IMR-90 (cell line): ENCODE data around the gene ZNF670. TPM values are rescaled to one million over a fixed set of nuclear protein-coding genes. Genes with fewer than 3 reads are reported as not detected.

ENCODE experiments used
- ATAC-seq: fragments of 200-7000 bp; cut with Tn5 transposase; 2 replicates; pipeline ENCODE4 v1.9.1; 2020; ENCODE audit warnings: low read depth, mild to moderate bottlenecking, moderate library complexity
- BruUV-seq: library from RNA; stranded (reverse); fragments of 400-500 nt; replicated peaks from 2 replicates; lab custom pipeline; 2021; lab: Mats Ljungman, UMichigan
- CTCF ChIA-PET: fragments of 300-600 bp; formaldehyde crosslinking; extraction: SDS; loops from one replicate; lab custom pipeline; 2021; ENCODE audit warnings: antibody characterized with exemption; lab: Yijun Ruan, JAX
- POLR2A ChIA-PET: fragments of 300-600 bp; sonication (Branson Sonifier 250); formaldehyde crosslinking; loops from one replicate; lab custom pipeline; 2022; ENCODE audit warnings: antibody characterized with exemption; ENCODE audit not compliant: unreplicated experiment; lab: Charles Lee
- DNase-seq: peaks from one replicate; pipeline ENCODE4 v3.0.0; 2013
- H2AFZ ChIP-seq: replicated peaks from 2 replicates; pipeline ENCODE3; 2013; ENCODE audit warnings: low read length, mild to moderate bottlenecking; ENCODE audit not compliant: poor library complexity
- H2AK5ac ChIP-seq: 2 replicates; pipeline ENCODE4 v1.6.1; 2013; ENCODE audit warnings: low read depth, low read length, inconsistent platforms
- H2AK9ac ChIP-seq: replicated peaks from 2 replicates; pipeline ENCODE3; 2013; ENCODE audit warnings: mild to moderate bottlenecking, low read depth, low read length, moderate library complexity; ENCODE audit not compliant: poor library complexity
- H2BK120ac ChIP-seq: 2 replicates; pipeline ENCODE4 v1.6.1; 2013; ENCODE audit warnings: low read depth, low read length, inconsistent platforms
- H2BK15ac ChIP-seq: 3 replicates; pipeline ENCODE4 v1.6.1; 2013; ENCODE audit warnings: low read depth, low read length, inconsistent platforms
- H2BK20ac ChIP-seq: 2 replicates; pipeline ENCODE4 v1.6.1; 2013; ENCODE audit warnings: low read depth, mild to moderate bottlenecking, inconsistent platforms, low read length, moderate library complexity
- H2BK5ac ChIP-seq: 2 replicates; pipeline ENCODE4 v1.6.1; 2013; ENCODE audit warnings: mild to moderate bottlenecking, low read depth, low read length, inconsistent platforms; ENCODE audit not compliant: poor library complexity, severe bottlenecking
- H3K14ac ChIP-seq: replicated peaks from 2 replicates; pipeline ENCODE4 v1.6.1; 2013; ENCODE audit warnings: low read depth, low read length, inconsistent platforms
- H3K18ac ChIP-seq: 2 replicates; pipeline ENCODE4 v1.6.1; 2013; ENCODE audit warnings: low read depth, low read length, control low read depth
- H3K23ac ChIP-seq: 2 replicates; pipeline ENCODE4 v1.6.1; 2013; ENCODE audit warnings: low read depth, low read length, inconsistent platforms
- H3K27ac ChIP-seq: 2 replicates; pipeline ENCODE4 v1.5.1; 2013; ENCODE audit warnings: mild to moderate bottlenecking, control low read depth, low read length; ENCODE audit not compliant: insufficient read depth
- H3K27me3 ChIP-seq: 2 replicates; pipeline ENCODE4 v1.6.1; 2013; ENCODE audit warnings: low read length; ENCODE audit not compliant: control insufficient read depth, insufficient read depth
- H3K36me3 ChIP-seq: 2 replicates; pipeline ENCODE4 v1.6.1; 2013; ENCODE audit warnings: low read length, mixed read lengths; ENCODE audit not compliant: control insufficient read depth, insufficient read depth
- H3K4ac ChIP-seq: 2 replicates; pipeline ENCODE4 v1.6.1; 2013; ENCODE audit warnings: low read depth, low read length, inconsistent platforms
- H3K4me1 ChIP-seq: 2 replicates; pipeline ENCODE4 v1.6.1; 2013; ENCODE audit warnings: low read length, mixed read lengths; ENCODE audit not compliant: control insufficient read depth, insufficient read depth
- H3K4me2 ChIP-seq: 2 replicates; pipeline ENCODE4 v1.6.1; 2013; ENCODE audit warnings: low read depth, mild to moderate bottlenecking, control low read depth, low read length, moderate library complexity
- H3K4me3 ChIP-seq: 2 replicates; pipeline ENCODE4 v1.5.1; 2013; ENCODE audit warnings: low read depth, mild to moderate bottlenecking, control low read depth, low read length, moderate library complexity; ENCODE audit not compliant: insufficient read depth
- H3K56ac ChIP-seq: 2 replicates; pipeline ENCODE4 v1.6.1; 2013; ENCODE audit warnings: low read length, inconsistent platforms; ENCODE audit not compliant: insufficient read depth; ENCODE audit errors: extremely low read depth
- H3K79me1 ChIP-seq, 2 experiments: 2 replicates each; pipeline ENCODE4 v1.6.1; 2013; ENCODE audit warnings: low read length in 2 of 2, inconsistent platforms in 1 of 2, low read depth in 1 of 2
- H3K9ac ChIP-seq: 2 replicates; pipeline ENCODE4 v1.6.1; 2013; ENCODE audit warnings: low read depth, low read length, control low read depth
- H3K9me1 ChIP-seq: 2 replicates; pipeline ENCODE4 v1.6.1; 2013; ENCODE audit warnings: low read length, inconsistent platforms; ENCODE audit not compliant: insufficient read depth
- H3K9me3 ChIP-seq: 2 replicates; pipeline ENCODE4 v1.6.1; 2013; ENCODE audit warnings: low read length; ENCODE audit not compliant: control insufficient read depth, insufficient read depth
- H4K20me1 ChIP-seq: 2 replicates; pipeline ENCODE4 v1.6.1; 2013; ENCODE audit warnings: low read length, inconsistent platforms; ENCODE audit not compliant: insufficient read depth
- H4K5ac ChIP-seq: 2 replicates; pipeline ENCODE4 v1.6.1; 2013; ENCODE audit warnings: mild to moderate bottlenecking, low read depth, low read length, control low read depth
- H4K8ac ChIP-seq, 2 experiments: 2 replicates each; pipeline ENCODE4 v1.6.1; 2013; ENCODE audit warnings: low read depth in 2 of 2, low read length in 2 of 2, control low read depth in 1 of 2, inconsistent platforms in 1 of 2
- H4K91ac ChIP-seq: 2 replicates; pipeline ENCODE4 v1.6.1; 2013; ENCODE audit warnings: low read depth, low read length, inconsistent platforms; ENCODE audit not compliant: insufficient read depth
- BHLHE40 ChIP-seq: fragments of 150-350 bp; IDR thresholded peaks from 2 replicates; pipeline ENCODE4 v1.6.1; 2016; ENCODE audit warnings: mild to moderate bottlenecking, low read depth, low read length
- CEBPB ChIP-seq: IDR thresholded peaks from 2 replicates; pipeline ENCODE4 v1.6.1; 2012; ENCODE audit warnings: low read depth, low read length, improper control_type of control experiment
- CHD1 ChIP-seq: IDR thresholded peaks from 2 replicates; pipeline ENCODE4 v1.6.1; 2012; ENCODE audit warnings: low read depth, low read length, improper control_type of control experiment
- MAFK ChIP-seq: IDR thresholded peaks from 2 replicates; pipeline ENCODE4 v1.6.1; 2012; ENCODE audit warnings: low read depth, low read length, improper control_type of control experiment
- MAZ ChIP-seq: IDR thresholded peaks from 2 replicates; pipeline ENCODE4 v1.6.1; 2012; ENCODE audit warnings: low read depth, mild to moderate bottlenecking, low read length, improper control_type of control experiment, moderate library complexity, borderline replicate concordance
- MXI1 ChIP-seq: IDR thresholded peaks from 2 replicates; pipeline ENCODE4 v1.6.1; 2012; ENCODE audit warnings: low read depth, mild to moderate bottlenecking, low read length, moderate library complexity, borderline replicate concordance
- WGBS, 2 experiments: methylation state at CpG; one replicate each; pipeline versions ENCODE4 v1.1.5 to v1.1.7; 2013; ENCODE audit warnings: missing lambda C conversion rate in 2 of 2; ENCODE audit not compliant: insufficient read length in 1 of 2; ENCODE audit errors: extremely low coverage in 2 of 2; 5-methylcytosine and 5-hydroxymethylcytosine counted together
- dilution Hi-C: fragments of 300-500 bp; cut with HindIII; formaldehyde crosslinking; loops from one replicate; pipeline ENCODE4 v1.14.3; 2018; ENCODE audit warnings: low sequenced_read_pairs; ENCODE audit not compliant: unreplicated experiment
- in situ Hi-C: fragments of 300-500 bp; cut with MboI; formaldehyde crosslinking; loops from 3 replicates; pipeline ENCODE4 v1.14.3; 2019; ENCODE audit warnings: low sequenced_read_pairs, inconsistent platforms, mixed read lengths
- intact Hi-C: fragments of 100-400 bp; cut with micrococcal nuclease; formaldehyde crosslinking; loops from 2 replicates; pipeline ENCODE4 v1.10.0; 2022
- polyA plus RNA-seq, 3 experiments: library from polyadenylated mRNA; depleted of rRNA; stranded (reverse); fragments of >200 nt; gene quantifications; 2 replicates each; pipeline ENCODE4 v1.2.3, GENCODE V29; 2012; ENCODE audit warnings: low replicate concordance in 1 of 3
- total RNA-seq: library from RNA; depleted of rRNA; stranded (reverse); fragments of >200 nt; gene quantifications from 2 replicates; pipeline ENCODE4 v1.2.3, GENCODE V29; 2012
- TF ChIP-seq, protein P1 (sequence below): conservative IDR thresholded peaks from 2 replicates; pipeline ENCODE4 v1.5.1; 2012; ENCODE audit warnings: mild to moderate bottlenecking, low read depth, low read length, improper control_type of control experiment

ZNF670 gene
- total and polyA plus RNA-seq, 2 of the 4 experiments (the other 2 are of a cell fraction) = 1.8 to 4.5 TPM

DNA sequence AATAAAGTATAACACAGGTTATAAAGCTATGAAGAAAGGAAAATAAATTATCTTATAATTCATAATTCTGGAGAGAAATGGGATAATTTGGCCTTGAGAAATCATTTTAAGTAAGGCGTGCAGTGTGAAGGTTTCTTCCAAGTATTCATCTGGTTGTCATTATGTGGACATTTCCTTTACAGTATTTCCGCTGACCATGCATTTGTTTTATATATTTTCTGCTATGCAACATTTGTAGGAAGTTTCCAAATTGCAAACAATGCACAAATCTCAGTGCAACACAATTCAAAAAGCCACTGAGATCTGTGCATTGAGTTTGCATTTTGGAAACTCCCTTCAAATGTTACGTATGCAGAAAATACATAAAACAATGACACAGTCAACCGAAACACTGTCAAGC is 17.8 kb downstream of the ZNF670 start:
- in situ Hi-C loops = no loop called here

More for the DNA sequence above, 17.8 kb downstream of the ZNF670 start:
- H2AK9ac ChIP-seq = no peak overlapping the region
- no peak overlapping the region for H2AK5ac ChIP-seq
- H3K18ac ChIP-seq = no peak overlapping the region
- WGBS, 2 experiments = no CpG with 5 or more reads among the region's 4 CpGs
- no peak overlapping the region for H3K27ac ChIP-seq
- no peak overlapping the region for H2BK5ac ChIP-seq
- CTCF ChIA-PET = no interaction called here
- H4K5ac ChIP-seq = no peak overlapping the region
- dilution Hi-C loops (no loop called here), intact Hi-C loops (no loop called here)
- no peak overlapping the region for H3K9ac ChIP-seq
- H3K4me2 ChIP-seq = no peak overlapping the region
- H3K9me3 ChIP-seq = peaks cover 10% of the 10 kb centered on the region; the same call in 1 of the 2 replicates
- no peaks in the 10 kb centered on the region; the same call in 1 of the 2 replicates for H4K20me1 ChIP-seq
- ATAC-seq = no peak
- no peaks in the 10 kb centered on the region for H3K9me1 ChIP-seq
- no peak overlapping the region for H2AFZ ChIP-seq
- no peak overlapping the region for H3K23ac ChIP-seq
- no peak overlapping the region for H4K8ac ChIP-seq
- POLR2A ChIA-PET = no interaction called here
- H3K79me1 ChIP-seq = peaks cover 11 to 14% of the 10 kb centered on the region in 2 experiments; a peak in 3 of 4 replicates
- BruUV-seq = no TSS peak
- no peaks in the 10 kb centered on the region for H3K27me3 ChIP-seq
- no peak for DNase-seq
- no peaks in the 10 kb centered on the region for H3K4me1 ChIP-seq
- H3K56ac ChIP-seq = no peak overlapping the region
- H2BK20ac ChIP-seq = no peak overlapping the region
- no peaks in the 10 kb centered on the region for H3K36me3 ChIP-seq
- no peak overlapping the region for H2BK120ac ChIP-seq
- no peak overlapping the region for H3K4ac ChIP-seq
- H2BK15ac ChIP-seq = no peak overlapping the region
- no peak overlapping the region for H3K4me3 ChIP-seq
- no peak overlapping the region for H4K91ac ChIP-seq
- no peak for TF ChIP-seq CHD1
- TF ChIP-seq MAFK = peak; percentile 83
- TF ChIP-seq MXI1 = no peak
- TF ChIP-seq BHLHE40 = no peak
- TF ChIP-seq CEBPB = no peak
- TF ChIP-seq, protein P1, sequence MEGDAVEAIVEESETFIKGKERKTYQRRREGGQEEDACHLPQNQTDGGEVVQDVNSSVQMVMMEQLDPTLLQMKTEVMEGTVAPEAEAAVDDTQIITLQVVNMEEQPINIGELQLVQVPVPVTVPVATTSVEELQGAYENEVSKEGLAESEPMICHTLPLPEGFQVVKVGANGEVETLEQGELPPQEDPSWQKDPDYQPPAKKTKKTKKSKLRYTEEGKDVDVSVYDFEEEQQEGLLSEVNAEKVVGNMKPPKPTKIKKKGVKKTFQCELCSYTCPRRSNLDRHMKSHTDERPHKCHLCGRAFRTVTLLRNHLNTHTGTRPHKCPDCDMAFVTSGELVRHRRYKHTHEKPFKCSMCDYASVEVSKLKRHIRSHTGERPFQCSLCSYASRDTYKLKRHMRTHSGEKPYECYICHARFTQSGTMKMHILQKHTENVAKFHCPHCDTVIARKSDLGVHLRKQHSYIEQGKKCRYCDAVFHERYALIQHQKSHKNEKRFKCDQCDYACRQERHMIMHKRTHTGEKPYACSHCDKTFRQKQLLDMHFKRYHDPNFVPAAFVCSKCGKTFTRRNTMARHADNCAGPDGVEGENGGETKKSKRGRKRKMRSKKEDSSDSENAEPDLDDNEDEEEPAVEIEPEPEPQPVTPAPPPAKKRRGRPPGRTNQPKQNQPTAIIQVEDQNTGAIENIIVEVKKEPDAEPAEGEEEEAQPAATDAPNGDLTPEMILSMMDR = no peak
- no peak for TF ChIP-seq MAZ
- H3K14ac ChIP-seq = no peak overlapping the region
